Spleen (tissue), 7 donors: Measurements from ENCODE around the gene EYA2.

ENCODE experiments used
- POLR2A ChIP-seq, 3 donors: fragments of 450-650 bp; IDR thresholded peaks; one replicate each; pipeline ENCODE4 v1.5.1; 2017; ENCODE audit warnings: antibody characterized with exemption in 3 of 3, mild to moderate bottlenecking in 1 of 3
- POLR2AphosphoS5 ChIP-seq, 3 donors: sonication (generic); formaldehyde crosslinking; IDR thresholded peaks; one replicate each; pipeline ENCODE4 v1.5.1; 2017; ENCODE audit warnings: antibody characterized with exemption in 3 of 3
- TF ChIP-seq, protein P1 (sequence below), 11 experiments: fragments of 200-600 bp in 7 of 11; fragments of 450-650 bp in 4 of 11; sonication (generic) in 4 of 11; IDR thresholded peaks in 8 of 11; conservative IDR thresholded peaks in 3 of 11; 1 replicate in 7 of 11; 2 replicates in 4 of 11; pipeline versions ENCODE4 v1.4.0 to v1.8.0; 2016 to 2021; ENCODE audit warnings: antibody characterized with exemption in 11 of 11, inconsistent platforms in 4 of 11, mild to moderate bottlenecking in 1 of 11
- donor health status: DM: no; HTN: no; CAD: no; lungs with moderate emphysema.
- donor health status: DM: no; HTN: no; CAD: no.
- donor health status: DM: no; HTN: no; CAD: no.

DNA sequence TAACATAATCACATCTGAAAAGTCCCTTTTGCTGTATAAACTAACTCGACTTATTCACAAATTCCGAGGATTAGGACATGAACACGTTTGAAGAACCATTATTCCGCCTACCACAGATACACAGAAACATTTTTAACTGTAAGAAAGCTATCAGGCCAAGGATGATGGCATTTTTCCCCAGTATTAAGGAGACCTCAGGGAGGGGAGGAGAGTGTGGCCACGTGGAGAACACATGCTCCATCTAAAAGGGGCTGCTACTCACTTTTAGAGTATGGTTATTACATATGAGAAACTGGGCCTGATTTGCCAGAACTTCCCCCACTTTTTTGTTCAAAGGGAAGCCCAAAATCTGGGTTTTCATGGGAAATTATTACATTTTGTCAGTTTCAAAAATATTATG is 153.4 kb downstream of the EYA2 start:
- TF ChIP-seq, protein P1, sequence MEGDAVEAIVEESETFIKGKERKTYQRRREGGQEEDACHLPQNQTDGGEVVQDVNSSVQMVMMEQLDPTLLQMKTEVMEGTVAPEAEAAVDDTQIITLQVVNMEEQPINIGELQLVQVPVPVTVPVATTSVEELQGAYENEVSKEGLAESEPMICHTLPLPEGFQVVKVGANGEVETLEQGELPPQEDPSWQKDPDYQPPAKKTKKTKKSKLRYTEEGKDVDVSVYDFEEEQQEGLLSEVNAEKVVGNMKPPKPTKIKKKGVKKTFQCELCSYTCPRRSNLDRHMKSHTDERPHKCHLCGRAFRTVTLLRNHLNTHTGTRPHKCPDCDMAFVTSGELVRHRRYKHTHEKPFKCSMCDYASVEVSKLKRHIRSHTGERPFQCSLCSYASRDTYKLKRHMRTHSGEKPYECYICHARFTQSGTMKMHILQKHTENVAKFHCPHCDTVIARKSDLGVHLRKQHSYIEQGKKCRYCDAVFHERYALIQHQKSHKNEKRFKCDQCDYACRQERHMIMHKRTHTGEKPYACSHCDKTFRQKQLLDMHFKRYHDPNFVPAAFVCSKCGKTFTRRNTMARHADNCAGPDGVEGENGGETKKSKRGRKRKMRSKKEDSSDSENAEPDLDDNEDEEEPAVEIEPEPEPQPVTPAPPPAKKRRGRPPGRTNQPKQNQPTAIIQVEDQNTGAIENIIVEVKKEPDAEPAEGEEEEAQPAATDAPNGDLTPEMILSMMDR (IDR thresholded peaks at IDR 0.05 in 8 of 11, conservative IDR thresholded peaks at IDR 0.05 in 3 of 11) = no peak
- TF ChIP-seq POLR2A (IDR thresholded peaks at IDR 0.05) (no peak), POLR2AphosphoS5 (IDR thresholded peaks at IDR 0.05) (no peak)
